ENCODE results near the gene CFB.
"Not testable (repeated sequence)": the region's sequence is repeated elsewhere in the genome, so short reads cannot be mapped to it uniquely, and the experiment has no call there.

Gene CFB

DNA sequence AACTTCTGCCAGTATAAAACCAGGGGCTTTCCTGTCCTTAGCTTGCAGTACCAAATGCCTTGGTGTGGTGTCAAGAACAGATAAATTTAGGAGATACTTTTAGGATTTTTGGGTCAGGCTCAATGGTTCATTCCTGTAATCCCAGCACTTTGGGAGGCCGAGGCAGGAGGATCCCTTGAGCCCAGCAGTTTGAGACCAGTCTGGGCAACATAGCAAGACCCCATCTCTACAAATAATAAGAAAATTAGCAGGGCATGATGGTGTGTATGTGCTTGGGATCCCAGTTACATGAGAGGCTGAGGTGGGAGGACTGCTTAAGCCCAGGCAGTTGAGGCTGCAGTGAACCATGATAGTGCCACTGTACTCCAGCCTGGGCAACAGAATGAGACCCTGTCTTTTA lies 40.9 kb upstream of the CFB start:
- TF ChIP-seq, protein P1, sequence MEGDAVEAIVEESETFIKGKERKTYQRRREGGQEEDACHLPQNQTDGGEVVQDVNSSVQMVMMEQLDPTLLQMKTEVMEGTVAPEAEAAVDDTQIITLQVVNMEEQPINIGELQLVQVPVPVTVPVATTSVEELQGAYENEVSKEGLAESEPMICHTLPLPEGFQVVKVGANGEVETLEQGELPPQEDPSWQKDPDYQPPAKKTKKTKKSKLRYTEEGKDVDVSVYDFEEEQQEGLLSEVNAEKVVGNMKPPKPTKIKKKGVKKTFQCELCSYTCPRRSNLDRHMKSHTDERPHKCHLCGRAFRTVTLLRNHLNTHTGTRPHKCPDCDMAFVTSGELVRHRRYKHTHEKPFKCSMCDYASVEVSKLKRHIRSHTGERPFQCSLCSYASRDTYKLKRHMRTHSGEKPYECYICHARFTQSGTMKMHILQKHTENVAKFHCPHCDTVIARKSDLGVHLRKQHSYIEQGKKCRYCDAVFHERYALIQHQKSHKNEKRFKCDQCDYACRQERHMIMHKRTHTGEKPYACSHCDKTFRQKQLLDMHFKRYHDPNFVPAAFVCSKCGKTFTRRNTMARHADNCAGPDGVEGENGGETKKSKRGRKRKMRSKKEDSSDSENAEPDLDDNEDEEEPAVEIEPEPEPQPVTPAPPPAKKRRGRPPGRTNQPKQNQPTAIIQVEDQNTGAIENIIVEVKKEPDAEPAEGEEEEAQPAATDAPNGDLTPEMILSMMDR (IDR thresholded peaks at IDR 0.05; ENCODE audit: low read depth, low read length, missing control alignments), result no peak
- no peak overlapping the region for H3K4me3 ChIP-seq (ENCODE audit: low read depth, low read length)
- in situ Hi-C loops (cut with HindIII; ENCODE audit: low sequenced_read_pairs), result no loop called here
- DNase-seq (ENCODE audit: low read depth), result no peak

DNA sequence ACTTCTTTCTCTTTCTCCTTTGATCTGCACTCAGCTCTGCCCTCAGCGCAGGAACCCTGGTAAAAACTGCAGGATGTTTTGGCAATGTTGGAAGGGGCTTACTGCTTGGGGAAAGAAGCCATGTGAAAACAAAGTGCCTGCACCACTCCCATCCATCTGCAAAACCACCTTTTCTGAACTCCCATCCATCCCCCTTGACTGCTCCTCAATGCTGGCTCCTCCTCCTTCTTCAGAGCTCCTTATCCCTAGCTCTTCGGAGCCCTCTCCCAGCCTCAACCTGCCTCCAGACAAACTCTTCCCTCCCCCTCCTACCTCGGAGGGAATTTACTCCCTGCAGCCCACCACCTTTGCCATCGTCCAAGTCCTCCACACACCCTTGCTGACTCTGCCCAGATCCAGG lies 39.8 kb upstream of the CFB start:
- in situ Hi-C loops (cut with HindIII; ENCODE audit: low sequenced_read_pairs), result no loop called here
- no peak overlapping the region for H3K4me3 ChIP-seq (ENCODE audit: low read depth, low read length)
- TF ChIP-seq, protein P1 (IDR thresholded peaks at IDR 0.05; ENCODE audit: low read depth, low read length, missing control alignments), result no peak
- DNase-seq (ENCODE audit: low read depth), result no peak

DNA sequence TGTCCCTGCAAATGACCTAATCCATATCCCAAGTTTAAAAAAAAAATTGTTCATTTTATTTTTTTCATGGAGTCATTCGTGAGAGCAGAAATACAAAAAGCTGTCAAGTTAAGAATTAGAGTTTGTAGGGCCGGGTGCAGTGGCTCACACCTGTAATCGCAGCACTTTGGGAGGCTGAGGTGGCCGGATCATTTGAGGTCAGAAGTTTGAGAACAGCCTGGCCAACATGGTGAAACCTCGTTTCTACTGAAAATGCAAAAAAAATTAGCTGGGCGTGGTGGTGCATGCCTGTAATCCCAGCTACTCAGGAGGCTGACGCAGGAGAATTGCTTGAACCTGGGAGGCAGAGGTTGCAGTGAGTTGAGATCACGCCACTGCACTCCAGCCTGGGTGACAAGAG lies 39.2 kb upstream of the CFB start:
- DNase-seq (ENCODE audit: low read depth); in situ Hi-C loops (cut with HindIII; ENCODE audit: low sequenced_read_pairs); H3K4me3 ChIP-seq (ENCODE audit: low read depth, low read length): not testable (repeated sequence)

DNA sequence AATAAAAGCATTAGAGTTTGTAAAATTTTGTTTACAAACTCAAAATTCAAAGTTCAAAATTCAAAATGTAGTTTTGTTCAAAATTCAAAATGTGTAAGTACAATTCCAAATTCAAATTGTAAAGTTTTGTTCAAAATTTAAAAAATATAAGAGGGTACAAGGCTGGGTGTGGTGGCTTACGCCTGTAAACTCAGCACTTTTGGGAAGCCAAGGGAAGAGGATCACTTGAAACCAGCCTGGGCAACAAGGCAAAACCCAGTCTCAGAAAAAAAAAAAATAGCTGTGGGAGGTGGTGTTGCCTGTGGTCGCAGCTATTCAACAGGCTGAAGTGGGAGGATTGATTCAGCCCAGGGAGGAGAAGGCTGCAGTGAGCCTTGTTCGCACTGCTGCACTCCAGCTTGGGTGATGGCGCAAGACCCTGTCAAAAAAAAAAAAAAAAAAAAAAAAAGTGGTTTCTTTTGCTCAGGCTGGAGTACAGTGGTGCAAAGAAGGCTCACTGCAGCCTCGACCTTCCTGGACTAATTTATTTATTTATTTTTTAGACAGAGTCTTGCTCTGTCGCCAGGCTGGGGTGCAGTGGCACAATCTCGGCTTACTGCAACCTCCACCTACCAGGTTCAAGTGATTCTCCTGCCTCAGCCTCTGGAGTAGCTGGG lies 38.6 kb upstream of the CFB start:
- DNase-seq (ENCODE audit: low read depth), result peak; percentile 32
- TF ChIP-seq, protein P1 (IDR thresholded peaks at IDR 0.05; ENCODE audit: low read depth, low read length, missing control alignments), result no peak
- no peak overlapping the region for H3K4me3 ChIP-seq (ENCODE audit: low read depth, low read length)
- in situ Hi-C loops (cut with HindIII; ENCODE audit: low sequenced_read_pairs), result no loop called here

DNA sequence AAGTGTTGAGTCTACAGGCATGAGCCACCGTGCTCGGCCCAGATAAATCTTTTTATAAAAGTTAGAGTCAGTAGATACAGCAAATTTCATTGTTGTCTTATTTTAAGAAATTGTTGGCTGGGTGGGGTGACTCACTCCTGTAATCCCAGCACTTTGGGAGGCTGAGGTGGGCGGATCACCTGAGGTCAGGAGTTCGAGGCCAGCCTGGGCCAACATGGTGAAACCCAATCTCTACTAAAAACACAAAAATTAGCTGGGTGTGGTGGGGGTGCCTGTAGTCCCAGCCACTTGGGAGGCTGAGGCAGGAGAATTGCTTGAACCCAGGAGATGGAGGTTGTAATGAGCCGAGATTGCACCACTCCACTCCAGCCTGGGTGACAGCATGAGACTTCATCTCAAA lies 37.6 kb upstream of the CFB start:
- DNase-seq (ENCODE audit: low read depth); H3K4me3 ChIP-seq (ENCODE audit: low read depth, low read length); in situ Hi-C loops (cut with HindIII; ENCODE audit: low sequenced_read_pairs): not testable (repeated sequence)

DNA sequence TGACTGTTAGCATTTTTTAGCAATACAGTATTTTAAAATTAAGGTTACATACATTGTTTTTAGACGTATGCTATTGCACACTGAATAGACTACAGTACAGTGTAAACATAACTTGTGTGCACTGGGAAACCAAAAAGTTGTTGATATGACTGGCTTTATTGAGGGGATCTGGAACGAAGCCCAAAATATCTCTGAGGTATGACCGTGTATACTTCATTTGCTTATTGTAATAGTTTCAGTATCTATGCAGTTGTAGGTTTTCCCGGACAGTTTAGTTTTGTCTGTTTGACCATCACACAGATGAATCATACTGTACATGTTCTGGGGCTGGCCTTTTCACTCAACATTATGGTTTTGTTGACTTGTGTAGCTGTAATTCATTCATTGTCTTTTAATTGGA lies 37.1 kb upstream of the CFB start:
- H3K4me3 ChIP-seq (ENCODE audit: low read depth, low read length), result no peak overlapping the region
- DNase-seq (ENCODE audit: low read depth), result no peak
- TF ChIP-seq, protein P1 (IDR thresholded peaks at IDR 0.05; ENCODE audit: low read depth, low read length, missing control alignments), result no peak
- in situ Hi-C loops (cut with HindIII; ENCODE audit: low sequenced_read_pairs), result no loop called here

DNA sequence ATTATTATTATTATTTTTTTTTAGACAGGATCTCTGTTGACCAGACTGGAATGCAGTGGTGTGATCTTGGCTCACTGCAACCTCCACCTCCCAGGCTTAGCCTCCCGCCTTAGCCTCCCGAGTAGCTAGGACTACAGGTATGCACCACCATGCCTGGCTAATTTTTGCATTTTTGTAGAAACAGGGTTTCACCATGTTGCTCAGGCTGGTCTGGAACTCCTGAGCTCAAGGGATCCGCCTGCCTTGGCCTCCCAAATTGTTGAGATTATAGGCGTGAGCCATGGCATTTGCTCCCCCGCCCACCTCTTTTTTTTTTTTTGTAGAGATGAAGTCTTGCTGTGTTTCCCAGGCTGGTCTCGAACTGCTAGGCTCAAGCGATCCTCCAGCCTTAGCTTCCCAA lies 36.6 kb upstream of the CFB start:
- H3K4me3 ChIP-seq (ENCODE audit: low read depth, low read length); DNase-seq (ENCODE audit: low read depth); in situ Hi-C loops (cut with HindIII; ENCODE audit: low sequenced_read_pairs): not testable (repeated sequence)

DNA sequence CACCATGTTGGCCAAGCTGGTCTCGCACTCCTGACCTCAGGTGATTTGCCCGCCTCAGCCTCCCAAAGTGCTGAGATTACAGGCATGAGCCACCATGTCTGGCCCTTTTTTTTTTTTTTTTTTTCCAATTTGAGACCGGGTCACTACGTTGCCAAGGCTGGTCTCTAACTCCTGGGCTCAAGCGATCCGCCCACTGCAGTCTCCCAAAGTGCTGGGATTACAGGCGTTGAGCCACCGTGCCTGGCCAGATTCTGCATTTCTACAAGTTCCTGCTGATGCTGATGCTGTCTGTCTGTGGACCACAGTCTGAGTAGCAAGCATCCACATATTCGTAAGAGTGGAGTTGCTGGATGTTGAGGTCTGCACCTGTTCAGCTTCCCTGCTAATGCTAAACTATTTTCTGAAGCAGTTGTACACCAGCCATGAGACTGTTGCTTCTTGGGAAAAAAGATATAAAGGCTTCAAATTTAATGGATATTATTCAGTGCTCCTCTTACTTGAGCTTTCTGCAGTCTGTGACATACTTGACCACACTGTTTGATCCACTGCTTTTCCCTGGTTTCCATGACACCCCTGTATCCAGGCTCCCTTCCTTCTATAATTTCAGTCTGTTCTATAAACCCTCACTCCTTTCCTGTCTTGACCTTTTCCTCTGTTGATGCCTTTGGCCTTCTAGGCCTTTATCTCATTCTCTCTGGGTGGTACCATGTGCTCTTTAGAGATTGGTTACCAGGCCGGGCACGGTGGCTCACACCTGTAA lies 33.9 kb upstream of the CFB start:
- DNase-seq (ENCODE audit: low read depth), result no peak
- H3K4me3 ChIP-seq (ENCODE audit: low read depth, low read length), result no peak overlapping the region
- TF ChIP-seq, protein P1 (IDR thresholded peaks at IDR 0.05; ENCODE audit: low read depth, low read length, missing control alignments), result no peak
- in situ Hi-C loops (cut with HindIII; ENCODE audit: low sequenced_read_pairs), result no loop called here

All from astrocyte of the cerebellum (primary cell).